Occipital lobe (tissue), 2 donors: ENCODE data around the gene GTPBP6. TPM values are rescaled to one million over a fixed set of nuclear protein-coding genes. Genes with fewer than 3 reads are reported as not detected.
"Not testable (repeated sequence)": the region's sequence is repeated elsewhere in the genome, so short reads cannot be mapped to it uniquely, and the experiment has no call there.

ENCODE experiments used
- DNase-seq: peaks from one replicate; lab custom pipeline; 2025; lab: John Stamatoyannopoulos, UW
- total RNA-seq: library from RNA; depleted of rRNA; stranded (reverse); fragments of >200 nt; gene quantifications from one replicate; pipeline ENCODE4 v1.2.3, GENCODE V29; 2014

The GTPBP6 gene
- total RNA-seq, 1 donor from 2014 or later = 15.0 TPM

GRCh38 chrX:292900-293897 is 25.4 kb downstream of the GTPBP6 start:
- no peak for DNase-seq

- DNase-seq = no peak
Observed at GRCh38 chrX:291411-291901, 27.1 kb downstream of the GTPBP6 start.

- no peak for DNase-seq
Observed at GRCh38 chrX:290476-291166, 28.0 kb downstream of the GTPBP6 start.

- DNase-seq = no peak
Observed at GRCh38 chrX:288561-288991, 30.0 kb downstream of the GTPBP6 start.

- DNase-seq = no peak
Observed at GRCh38 chrX:287670-288069, 30.9 kb downstream of the GTPBP6 start.

- DNase-seq = no peak
Observed at GRCh38 chrX:285076-285677, 33.4 kb downstream of the GTPBP6 start.

GRCh38 chrX:283115-283845 is 35.3 kb downstream of the GTPBP6 start:
- DNase-seq = no peak

- not testable (repeated sequence) for DNase-seq
Observed at GRCh38 chrX:282000-282681, 36.5 kb downstream of the GTPBP6 start.

GRCh38 chrX:281166-281999 is 37.2 kb downstream of the GTPBP6 start, which contains the start of gene PLCXD1:
Gene PLCXD1, plus strand, starts transcription at chrX:281381. Its CDS starts 2,807 bp downstream, at chrX:284188.
- DNase-seq = no peak

- DNase-seq = not testable (repeated sequence)
Observed at GRCh38 chrX:280722-281121, 37.9 kb downstream of the GTPBP6 start.

- DNase-seq = not testable (repeated sequence)
Observed at GRCh38 chrX:279757-280604, 38.6 kb downstream of the GTPBP6 start.

GRCh38 chrX:276581-277201 is 41.9 kb downstream of the GTPBP6 start:
- DNase-seq = no peak

GRCh38 chrX:275967-276580 is 42.5 kb downstream of the GTPBP6 start:
- DNase-seq = no peak

- no peak for DNase-seq
Observed at GRCh38 chrX:275476-275966, 43.1 kb downstream of the GTPBP6 start.

- no peak for DNase-seq
Observed at GRCh38 chrX:274904-275475, 43.6 kb downstream of the GTPBP6 start.

GRCh38 chrX:270848-271367 is 47.7 kb downstream of the GTPBP6 start:
- no peak for DNase-seq

- no peak for DNase-seq
Observed at GRCh38 chrX:267771-268261, 50.8 kb downstream of the GTPBP6 start.
